Adrenal gland (tissue), 5 donors: ENCODE data around the gene SLAMF7.

ENCODE experiments used
- CTCF ChIP-seq, 6 experiments: fragments of 450-650 bp in 4 of 6; fragments of 200-600 bp in 2 of 6; sonication (generic) in 1 of 6; IDR thresholded peaks; 1 replicate in 5 of 6; 2 replicates in 1 of 6; pipeline versions ENCODE4 v1.5.1 to v1.8.0; 2016 to 2021; ENCODE audit warnings: antibody characterized with exemption in 6 of 6, mild to moderate bottlenecking in 2 of 6, moderate library complexity in 1 of 6
- POLR2A ChIP-seq, 2 donors: fragments of 450-650 bp; IDR thresholded peaks; one replicate each; pipeline ENCODE4 v1.6.1; 2017; ENCODE audit warnings: antibody characterized with exemption in 2 of 2, mild to moderate bottlenecking in 2 of 2, moderate library complexity in 1 of 2
- donor health status: DM: no; HTN: no; CAD: no.

- TF ChIP-seq CTCF (IDR thresholded peaks at IDR 0.05), result no peak
- TF ChIP-seq POLR2A (IDR thresholded peaks at IDR 0.05), result no peak
These were observed 31.6 kb upstream of the SLAMF7 start for GRCh38 chr1:160707236-160708064.
